ENCODE measurements around the gene MOB1B.
"Not testable (repeated sequence)": the region's sequence is repeated elsewhere in the genome, so short reads cannot be mapped to it uniquely, and the experiment has no call there.

MOB1B gene

DNA sequence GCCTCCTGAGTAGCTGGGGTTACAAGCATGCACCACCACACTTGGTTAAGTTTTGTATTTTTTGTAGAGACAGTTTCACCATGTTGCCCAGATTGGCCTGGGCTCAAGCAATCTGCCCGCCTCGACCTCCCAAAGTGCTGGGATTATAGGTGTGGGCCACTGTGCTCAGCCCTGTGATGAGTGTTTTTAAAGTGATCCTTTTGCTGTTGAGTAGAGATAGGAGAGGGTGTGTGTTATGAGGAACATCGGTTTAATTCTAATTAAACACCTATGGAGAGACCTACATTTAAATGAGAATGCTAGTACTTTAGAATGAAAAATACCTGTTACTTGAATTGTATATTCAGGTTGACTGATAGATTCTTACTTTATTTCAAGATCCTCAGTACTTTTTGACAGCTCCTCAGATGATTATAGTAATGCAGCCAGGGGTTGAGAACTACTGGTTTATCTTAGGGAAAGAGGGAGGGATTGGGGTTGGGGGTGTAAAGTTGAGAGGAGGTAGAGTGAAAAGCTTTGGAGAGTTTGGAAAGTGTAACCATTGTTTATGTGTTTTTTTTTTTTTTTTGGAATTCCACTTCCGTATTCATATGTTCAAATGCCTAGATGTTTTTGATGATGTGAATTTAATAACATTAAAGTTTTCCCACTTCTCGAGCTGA is 54.5 kb downstream of the MOB1B start:
- no peak for DNase-seq (ENCODE audit: low spot score)

DNA sequence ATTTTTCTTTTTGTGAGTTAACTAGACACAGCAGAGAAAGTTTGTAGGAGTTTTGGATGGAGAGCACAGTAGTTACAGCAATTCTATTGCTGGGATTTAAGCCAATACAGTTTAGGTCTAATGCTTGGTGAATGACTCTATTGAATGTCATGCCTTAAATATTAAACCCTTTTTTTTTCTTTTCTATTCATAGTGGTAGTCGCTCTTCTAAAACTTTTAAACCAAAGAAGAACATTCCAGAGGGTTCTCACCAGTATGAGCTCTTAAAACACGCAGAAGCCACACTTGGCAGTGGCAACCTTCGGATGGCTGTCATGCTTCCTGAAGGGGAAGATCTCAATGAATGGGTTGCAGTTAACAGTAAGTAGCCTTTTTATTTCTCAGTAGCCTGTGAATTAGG is 56.5 kb downstream of the MOB1B start:
- DNase-seq (ENCODE audit: low spot score) = no peak

- DNase-seq (ENCODE audit: low spot score) = no peak
Observed at GRCh38 chr4:70969076-70969475, 66.9 kb downstream of the MOB1B start.

- DNase-seq (ENCODE audit: low spot score) = no peak
Observed at GRCh38 chr4:70976252-70976651, 74.1 kb downstream of the MOB1B start.

DNA sequence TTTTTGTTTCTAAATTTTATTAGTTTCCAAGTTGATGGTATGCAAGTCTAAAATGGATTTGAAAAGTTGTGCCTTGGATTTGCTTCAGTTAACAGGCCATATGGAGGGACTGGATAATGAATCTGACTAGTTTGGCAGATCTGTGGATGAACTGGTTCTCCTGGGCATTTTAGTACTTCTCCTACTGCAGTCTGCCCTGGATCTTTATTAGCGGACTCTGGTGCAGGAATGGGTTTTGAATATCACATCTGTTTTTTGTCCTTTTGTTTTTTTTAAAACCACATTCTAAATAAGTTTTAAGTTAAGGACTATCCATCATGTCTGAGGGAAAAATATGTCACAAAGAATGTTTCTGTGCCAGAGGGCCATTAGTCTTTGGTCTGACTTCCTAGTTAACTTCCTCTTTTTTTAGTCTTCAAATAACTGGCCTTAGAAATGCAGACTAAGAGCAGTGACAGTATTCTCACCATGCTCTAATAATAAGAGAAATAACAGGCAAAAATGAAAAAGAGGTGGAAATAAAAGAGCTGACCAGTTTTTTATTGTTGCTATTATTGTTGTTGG is 77.4 kb downstream of the MOB1B start:
- no peak for DNase-seq (ENCODE audit: low spot score)

DNA sequence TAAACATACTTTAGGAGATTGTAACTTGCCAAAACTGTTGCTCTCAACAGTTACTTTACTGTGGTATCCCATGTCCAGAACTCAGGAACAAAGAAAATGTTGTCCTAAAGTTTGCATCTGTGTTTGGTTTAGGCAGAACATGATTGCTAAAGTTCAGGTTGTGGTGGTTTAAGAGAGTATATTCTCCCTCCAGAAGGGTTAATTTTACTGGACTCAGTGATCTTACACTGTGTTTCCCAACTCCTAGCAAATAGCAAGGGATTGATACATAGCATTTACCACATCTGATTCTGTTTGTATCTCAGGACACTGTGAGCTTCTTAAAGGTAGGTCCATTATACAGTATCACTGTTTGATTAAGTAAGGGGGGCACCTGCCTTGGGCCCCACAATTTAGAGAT is 78.0 kb downstream of the MOB1B start:
- no peak for DNase-seq (ENCODE audit: low spot score)

- DNase-seq (ENCODE audit: low spot score) = no peak
Observed at GRCh38 chr4:70984106-70984505, 81.9 kb downstream of the MOB1B start.

DNA sequence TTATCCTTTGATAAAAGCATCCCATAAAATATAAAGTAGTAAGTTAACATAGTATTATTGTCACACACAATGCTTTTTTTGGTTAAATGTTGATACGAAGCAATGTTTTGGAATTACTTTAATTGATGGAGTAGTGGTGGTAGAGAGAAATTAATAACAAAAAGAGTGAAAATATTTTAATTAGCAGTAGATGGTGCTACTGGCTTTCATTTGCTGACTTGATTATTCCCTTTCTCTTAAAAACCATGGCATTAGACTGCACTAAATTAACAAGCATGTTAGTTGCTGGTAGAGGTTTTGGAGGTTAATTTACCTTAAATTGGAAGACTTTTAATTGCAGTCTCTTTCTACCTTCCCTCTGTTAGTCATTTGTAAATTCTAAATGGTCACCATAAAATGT is 82.4 kb downstream of the MOB1B start:
- no peak for DNase-seq (ENCODE audit: low spot score)

DNA sequence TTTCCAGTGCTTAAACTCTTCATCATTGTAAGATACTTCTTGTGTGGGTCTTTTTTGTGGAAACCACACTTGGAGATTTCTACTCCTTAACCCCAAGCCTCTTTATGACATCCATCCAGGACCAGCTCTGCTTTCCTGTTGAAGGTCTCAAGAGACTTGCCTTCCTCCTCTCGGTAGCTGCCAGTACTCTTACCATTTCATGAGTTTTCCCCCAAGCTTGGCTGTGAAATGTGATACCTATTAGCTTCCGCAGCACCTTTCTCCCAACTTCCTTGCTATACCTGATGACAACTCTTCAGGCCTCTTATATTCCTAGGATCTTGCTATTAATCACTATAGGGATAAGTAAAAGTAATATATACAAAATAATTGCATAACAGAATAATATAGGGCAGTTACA is 89.4 kb downstream of the MOB1B start:
- no peak for DNase-seq (ENCODE audit: low spot score)

DNA sequence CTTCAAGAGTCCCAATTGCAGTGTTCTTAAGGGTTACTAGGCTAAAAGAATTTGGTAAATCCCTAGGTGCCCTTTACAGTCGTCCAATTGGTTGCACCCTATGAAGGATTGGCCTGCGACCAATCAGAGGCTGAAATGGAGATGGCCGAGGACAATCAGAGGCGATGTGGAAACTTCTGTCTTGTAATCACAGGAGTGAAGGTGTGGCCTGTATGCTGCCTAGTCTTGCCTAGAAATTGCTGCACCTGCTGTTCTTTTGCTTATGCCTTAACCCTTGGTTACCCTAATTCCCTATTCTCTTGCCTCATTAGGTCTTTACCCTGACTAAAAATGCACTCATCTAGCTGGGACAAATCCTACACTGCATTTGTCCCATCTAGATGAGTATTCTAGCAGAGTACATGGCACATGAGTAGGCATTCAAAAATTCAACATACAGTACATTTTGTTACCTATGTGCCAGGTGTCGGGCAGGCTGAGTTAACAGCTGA is 90.3 kb downstream of the MOB1B start:
- no peak for DNase-seq (ENCODE audit: low spot score)

GRCh38 chr4:70993181-70994068 is 91.3 kb downstream of the MOB1B start, which contains the start of gene DCK:
DCK (plus strand) TSS chr4:70993649; CDS start chr4:70993836, 187 bp downstream.
- DNase-seq (ENCODE audit: low spot score) = peak; percentile 86

GRCh38 chr4:70994069-70994366 is 91.8 kb downstream of the MOB1B start:
- no peak for DNase-seq (ENCODE audit: low spot score)

GRCh38 chr4:70994387-70995099 is 92.4 kb downstream of the MOB1B start:
- DNase-seq (ENCODE audit: low spot score) = no peak

DNA sequence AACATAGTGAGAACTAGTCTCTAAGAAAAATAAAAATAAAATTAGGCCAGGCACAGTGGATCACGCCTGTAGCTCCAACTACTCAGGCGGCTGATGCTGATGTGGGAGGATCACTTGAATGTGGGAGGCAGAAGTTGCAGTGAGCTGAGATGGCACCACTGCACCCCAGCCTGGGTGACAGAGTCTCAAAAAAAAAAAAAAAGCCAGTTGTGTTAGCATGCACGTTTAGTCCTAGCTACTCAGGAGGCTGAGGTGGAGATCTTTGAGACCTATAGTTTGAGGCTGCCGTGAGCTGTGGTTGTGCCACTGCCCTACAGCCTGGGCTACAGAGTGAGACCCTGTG is 93.8 kb downstream of the MOB1B start:
- no peak for DNase-seq (ENCODE audit: low spot score)

- no peak for DNase-seq (ENCODE audit: low spot score)
Observed at GRCh38 chr4:70997036-70997435, 94.9 kb downstream of the MOB1B start.

GRCh38 chr4:70997546-70997945 is 95.4 kb downstream of the MOB1B start:
- DNase-seq (ENCODE audit: low spot score) = no peak

DNA sequence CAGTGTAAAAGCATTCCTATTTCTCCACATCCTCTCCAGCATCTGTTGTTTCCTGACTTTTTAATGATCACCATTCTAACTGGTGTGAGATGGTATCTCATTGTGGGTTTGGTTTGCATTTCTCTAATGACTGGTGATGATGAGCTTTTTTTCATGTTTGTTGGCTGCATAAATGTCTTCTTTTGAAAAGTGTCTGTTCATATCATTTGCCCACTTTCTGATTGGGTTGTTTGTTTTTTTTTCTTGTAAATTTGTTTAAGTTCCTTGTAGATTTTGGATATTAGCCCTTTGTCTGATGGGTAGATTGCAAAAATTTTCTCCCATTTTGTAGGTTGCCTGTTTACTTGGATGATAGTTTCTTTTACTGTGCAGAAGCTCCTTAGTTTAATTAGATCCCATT is 97.5 kb downstream of the MOB1B start:
- not testable (repeated sequence) for DNase-seq (ENCODE audit: low spot score)

DNA sequence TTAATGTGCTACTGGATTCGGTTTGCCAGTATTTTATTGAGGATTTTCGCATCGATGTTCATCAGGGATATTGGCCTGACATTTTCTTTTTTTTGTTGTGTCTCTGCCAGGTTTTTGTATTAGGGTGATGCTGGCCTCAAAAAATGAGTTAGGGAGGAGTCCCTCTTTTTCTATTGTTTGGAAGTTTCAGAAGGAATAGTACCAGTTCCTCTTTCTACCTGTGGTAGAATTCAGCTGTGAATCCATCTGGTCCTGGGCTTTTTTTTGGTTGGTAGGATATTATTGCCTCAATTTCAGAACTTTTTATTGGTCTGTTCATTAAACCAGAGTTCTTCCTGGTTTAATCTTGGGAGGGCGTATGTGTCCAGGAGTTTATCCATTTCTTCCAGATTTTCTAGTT is 99.2 kb downstream of the MOB1B start:
- DNase-seq (ENCODE audit: low spot score) = not testable (repeated sequence)

GRCh38 chr4:71004281-71004851 is 102.2 kb downstream of the MOB1B start:
- DNase-seq (ENCODE audit: low spot score) = no peak

- not testable (repeated sequence) for DNase-seq (ENCODE audit: low spot score)
Observed at GRCh38 chr4:71005025-71005424, 102.9 kb downstream of the MOB1B start.

DNA sequence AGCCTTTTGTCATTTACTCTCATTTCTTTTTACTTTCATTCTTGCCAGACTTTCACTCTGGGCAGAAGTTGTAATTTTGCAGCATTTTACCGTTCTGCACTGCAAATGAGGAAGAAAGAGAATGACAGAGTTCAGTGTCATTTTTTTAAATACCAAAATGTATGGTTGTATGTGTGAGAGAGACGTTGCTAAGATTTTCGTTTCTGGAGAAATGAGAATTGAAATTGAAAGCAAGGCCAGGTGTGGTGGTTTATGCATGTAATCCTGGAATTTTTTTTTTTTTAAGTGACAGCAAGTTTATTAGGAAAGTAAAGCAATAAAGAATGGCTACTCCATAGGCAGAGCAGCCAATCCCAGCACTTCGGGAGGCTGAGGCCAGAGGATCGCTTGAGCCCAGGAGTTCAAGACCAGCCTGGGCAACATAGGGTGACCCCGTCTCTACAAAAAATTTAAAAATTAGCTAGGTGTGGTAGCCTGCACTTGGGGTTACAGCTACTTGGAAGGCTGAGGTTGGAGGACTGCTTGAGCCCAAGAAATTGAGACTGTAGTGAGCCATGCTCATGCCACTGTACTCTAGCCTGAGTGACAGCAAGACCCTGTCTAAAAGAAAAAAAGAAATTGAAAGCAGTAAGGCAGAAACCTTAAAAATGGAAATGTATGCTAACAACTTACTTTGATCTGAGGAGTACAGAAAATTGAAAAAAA is 104.2 kb downstream of the MOB1B start:
- no peak for DNase-seq (ENCODE audit: low spot score)

- DNase-seq (ENCODE audit: low spot score) = no peak
Observed at GRCh38 chr4:71008196-71008595, 106.0 kb downstream of the MOB1B start.

Data from kidney capillary endothelial cell (primary cell).